ENCODE results near the gene FNDC10.

DNA sequence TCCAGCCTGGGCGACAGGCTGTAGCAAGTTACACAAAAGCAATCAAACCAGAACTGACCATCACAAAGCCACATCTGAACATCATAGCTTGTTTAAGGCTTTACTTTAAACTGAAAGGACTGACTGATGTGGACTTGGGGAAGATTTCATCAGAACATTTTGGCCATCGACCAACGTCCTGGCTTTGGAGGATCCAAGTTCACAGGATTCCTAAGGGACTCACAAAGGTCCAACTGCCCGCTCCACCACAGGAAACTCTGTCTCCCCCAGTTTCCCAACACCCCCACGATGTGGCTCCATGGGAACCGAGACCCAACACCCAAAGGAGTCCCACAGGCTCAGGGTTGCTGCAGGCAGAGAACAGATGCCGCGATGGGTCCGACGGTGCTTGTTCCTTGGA is 34.6 kb downstream of the FNDC10 start:
- TF ChIP-seq CTCF (IDR thresholded peaks at IDR 0.05) = no peak
- TF ChIP-seq POLR2A (IDR thresholded peaks at IDR 0.05) = no peak

All from adrenal gland (tissue), 5 donors.